ENCODE data around the gene TUBGCP2.

GRCh38 chr10:133312769-133313145, 4.1 kb upstream of the TUBGCP2 start:
- no peak for TF ChIP-seq CTCF (IDR thresholded peaks at IDR 0.05)
- TF ChIP-seq POLR2A (IDR thresholded peaks at IDR 0.05) = no peak

All from heart left ventricle (tissue), 13 donors.